ENCODE measurements around the gene PWP2. TPM values are rescaled to one million over a fixed set of nuclear protein-coding genes. Genes with fewer than 3 reads are reported as not detected.

PWP2 gene
- polyA plus RNA-seq, 1 donor (not counting 4 experiments of a cell fraction or from before 2014, with no cell fraction given): 27.3 TPM

DNA sequence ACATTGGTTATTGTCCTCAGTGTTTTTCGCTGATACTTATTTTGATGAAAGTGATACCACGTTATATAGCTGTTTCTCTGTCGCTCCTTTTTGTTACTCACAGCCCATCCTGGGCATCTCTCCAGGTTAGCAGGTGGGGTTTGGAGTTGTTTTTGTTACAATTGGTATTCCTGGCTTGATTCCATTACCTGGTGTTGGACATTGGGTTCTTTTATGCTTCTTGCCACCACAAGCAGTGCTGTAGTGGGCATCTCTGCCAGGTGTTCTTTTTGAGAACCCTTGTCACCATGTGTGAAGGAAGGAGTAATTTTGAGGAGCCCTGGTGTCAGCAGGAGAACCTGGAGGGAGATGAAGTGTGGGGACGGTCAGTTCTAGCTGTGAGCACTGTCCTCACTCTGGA, 47.5 kb upstream of the PWP2 start:
- no peak overlapping the region for H2AFZ ChIP-seq (ENCODE audit: control insufficient read depth, low read length)
- no peak overlapping the region for H3K9ac ChIP-seq (ENCODE audit: control insufficient read depth, extremely low read depth, insufficient read depth, low read length)
- no peak overlapping the region for H3K27ac ChIP-seq (ENCODE audit: control insufficient read depth, insufficient read depth, low read length)
- H3K36me3 ChIP-seq (ENCODE audit: control insufficient read depth in 2 of 2, extremely low read depth in 1 of 2, insufficient read depth in 2 of 2, low read length in 2 of 2): peaks cover 16 to 37% of the 10 kb centered on the region in 2 experiments
- dilution Hi-C loops (cut with MboI; ENCODE audit: extremely low pct_ligation_motif_present, low sequenced_read_pairs): no loop called here
- no peaks in the 10 kb centered on the region for H3K9me3 ChIP-seq (ENCODE audit: control insufficient read depth, low read depth, low read length)
- no peak overlapping the region for H3K4me3 ChIP-seq (ENCODE audit: control insufficient read depth in 2 of 3, extremely low read depth in 1 of 3, insufficient read depth in 2 of 3, low read depth in 1 of 3, low read length in 3 of 3)
- TF ChIP-seq EZH2 (IDR thresholded peaks at IDR 0.05; ENCODE audit: low read length): no peak
- no peaks in the 10 kb centered on the region for H4K20me1 ChIP-seq (ENCODE audit: control insufficient read depth, extremely low read depth, insufficient read depth, low read length)
- no peaks in the 10 kb centered on the region for H3K9me1 ChIP-seq (ENCODE audit: control insufficient read depth, extremely low read depth, insufficient read depth, low read length)
- DNase-seq (ENCODE audit: low read depth, low spot score) (no peak), FAIRE-seq (no peak)
- peaks cover 3% of the 10 kb centered on the region for H3K79me2 ChIP-seq (ENCODE audit: control insufficient read depth, insufficient read depth, low read length)
- no peaks in the 10 kb centered on the region for H3K27me3 ChIP-seq (ENCODE audit: control insufficient read depth, extremely low read depth, insufficient read depth, low read length)
- H3K4me2 ChIP-seq (ENCODE audit: control insufficient read depth, extremely low read depth, insufficient read depth, low read depth, low read length): no peak overlapping the region
- no peaks in the 10 kb centered on the region for H3K4me1 ChIP-seq (ENCODE audit: control insufficient read depth, extremely low read depth, insufficient read depth, low read length)

DNA sequence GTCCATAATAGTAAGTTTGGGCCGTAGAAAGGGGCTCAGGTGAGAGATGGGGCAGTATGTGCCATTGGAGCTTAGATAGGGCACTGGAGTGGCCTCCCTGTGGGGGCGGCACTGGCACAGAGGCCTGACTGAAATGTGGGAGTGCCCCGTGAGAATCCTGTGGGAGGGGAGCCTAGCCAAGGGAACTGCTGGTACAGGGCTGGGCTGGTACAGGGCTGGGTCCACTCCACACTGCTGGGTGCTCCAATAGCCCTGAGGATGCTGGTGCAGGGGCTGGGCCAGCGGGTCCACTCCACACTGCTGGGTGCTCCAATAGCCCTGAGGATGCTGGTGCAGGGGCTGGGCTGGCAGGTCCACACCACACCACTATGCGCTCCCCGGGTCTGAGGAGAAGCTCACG, 44.8 kb upstream of the PWP2 start:
- Histone ChIP-seq H3K9ac (ENCODE audit: control insufficient read depth, extremely low read depth, insufficient read depth, low read length) (no peak overlapping the region), H3K27ac (ENCODE audit: control insufficient read depth, insufficient read depth, low read length) (no peak overlapping the region), H3K9me3 (ENCODE audit: control insufficient read depth, low read depth, low read length) (no peaks in the 10 kb centered on the region), H3K27me3 (ENCODE audit: control insufficient read depth, extremely low read depth, insufficient read depth, low read length) (no peaks in the 10 kb centered on the region), H3K4me1 (ENCODE audit: control insufficient read depth, extremely low read depth, insufficient read depth, low read length) (no peaks in the 10 kb centered on the region), H3K9me1 (ENCODE audit: control insufficient read depth, extremely low read depth, insufficient read depth, low read length) (no peaks in the 10 kb centered on the region), H2AFZ (ENCODE audit: control insufficient read depth, low read length) (no peak overlapping the region), H3K36me3 (ENCODE audit: control insufficient read depth in 2 of 2, extremely low read depth in 1 of 2, insufficient read depth in 2 of 2, low read length in 2 of 2) (peaks cover 18 to 43% of the 10 kb centered on the region in 2 experiments), H4K20me1 (ENCODE audit: control insufficient read depth, extremely low read depth, insufficient read depth, low read length) (no peaks in the 10 kb centered on the region), H3K79me2 (ENCODE audit: control insufficient read depth, insufficient read depth, low read length) (peaks cover 4% of the 10 kb centered on the region), H3K4me2 (ENCODE audit: control insufficient read depth, extremely low read depth, insufficient read depth, low read depth, low read length) (no peak overlapping the region), H3K4me3 (ENCODE audit: control insufficient read depth in 2 of 3, extremely low read depth in 1 of 3, insufficient read depth in 2 of 3, low read depth in 1 of 3, low read length in 3 of 3) (no peak overlapping the region)
- FAIRE-seq: no peak
- dilution Hi-C loops (cut with MboI; ENCODE audit: extremely low pct_ligation_motif_present, low sequenced_read_pairs): no loop called here
- DNase-seq (ENCODE audit: low read depth, low spot score): no peak
- no peak for TF ChIP-seq EZH2 (IDR thresholded peaks at IDR 0.05; ENCODE audit: low read length)
- TF ChIP-seq, protein P1, sequence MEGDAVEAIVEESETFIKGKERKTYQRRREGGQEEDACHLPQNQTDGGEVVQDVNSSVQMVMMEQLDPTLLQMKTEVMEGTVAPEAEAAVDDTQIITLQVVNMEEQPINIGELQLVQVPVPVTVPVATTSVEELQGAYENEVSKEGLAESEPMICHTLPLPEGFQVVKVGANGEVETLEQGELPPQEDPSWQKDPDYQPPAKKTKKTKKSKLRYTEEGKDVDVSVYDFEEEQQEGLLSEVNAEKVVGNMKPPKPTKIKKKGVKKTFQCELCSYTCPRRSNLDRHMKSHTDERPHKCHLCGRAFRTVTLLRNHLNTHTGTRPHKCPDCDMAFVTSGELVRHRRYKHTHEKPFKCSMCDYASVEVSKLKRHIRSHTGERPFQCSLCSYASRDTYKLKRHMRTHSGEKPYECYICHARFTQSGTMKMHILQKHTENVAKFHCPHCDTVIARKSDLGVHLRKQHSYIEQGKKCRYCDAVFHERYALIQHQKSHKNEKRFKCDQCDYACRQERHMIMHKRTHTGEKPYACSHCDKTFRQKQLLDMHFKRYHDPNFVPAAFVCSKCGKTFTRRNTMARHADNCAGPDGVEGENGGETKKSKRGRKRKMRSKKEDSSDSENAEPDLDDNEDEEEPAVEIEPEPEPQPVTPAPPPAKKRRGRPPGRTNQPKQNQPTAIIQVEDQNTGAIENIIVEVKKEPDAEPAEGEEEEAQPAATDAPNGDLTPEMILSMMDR (optimal IDR thresholded peaks at IDR 0.05 in 1 of 3, IDR thresholded peaks at IDR 0.05 in 1 of 3, conservative IDR thresholded peaks at IDR 0.05 in 1 of 3; ENCODE audit: extremely low read depth in 1 of 3, insufficient read depth in 2 of 3, low read length in 3 of 3): no peak

All from keratinocyte (primary cell).